Measurements from ENCODE around the gene ASAP2. TPM values are rescaled to one million over a fixed set of nuclear protein-coding genes. Genes with fewer than 3 reads are reported as not detected.

The ASAP2 gene
- total and polyA plus RNA-seq, 2 donors (not counting 1 experiment from before 2014, with no cell fraction given) = 0.04 TPM; not detected in 1

- POLR2A ChIA-PET = no interaction called here
- H3K36me3 ChIP-seq (replicated peaks in 1 of 2; ENCODE audit: control extremely low read depth in 1 of 2, control insufficient read depth in 1 of 2, extremely low read depth in 1 of 2, insufficient read depth in 2 of 2, low read length in 1 of 2) = no peaks in the 10 kb centered on the region
- peaks cover 0 to 7% (median 0%) of the 10 kb centered on the region in 4 experiments for H3K27me3 ChIP-seq (replicated peaks in 1 of 4; ENCODE audit: control extremely low read depth in 1 of 4, control insufficient read depth in 3 of 4, insufficient read depth in 4 of 4, low read length in 3 of 4)
- intact Hi-C loops (cut with micrococcal nuclease) = no loop called here
- ATAC-seq (ENCODE audit: low read depth) (no peak), DNase-seq (no peak)
- no peaks in the 10 kb centered on the region for H4K20me1 ChIP-seq (ENCODE audit: control insufficient read depth, insufficient read depth, low read length, poor library complexity, severe bottlenecking)
- H3K4me3 ChIP-seq (ENCODE audit: control extremely low read depth in 1 of 5, extremely low read depth in 1 of 5, insufficient read depth in 1 of 5, low read depth in 2 of 5, low read length in 4 of 5) = no peak overlapping the region
- Mint-ChIP-seq H3K4me1 (peaks cover 2% of the 10 kb centered on the region), H3K4me3 (no peak overlapping the region), H3K27me3 (peaks cover 9% of the 10 kb centered on the region), H3K27ac (no peak overlapping the region), H3K9me3 (ENCODE audit: insufficient read depth) (no peaks in the 10 kb centered on the region)
- no peak overlapping the region for H3K27ac ChIP-seq (ENCODE audit: low read length in 2 of 2)
- no peak for TF ChIP-seq CTCF (IDR thresholded peaks at IDR 0.05)
- no peak for TF ChIP-seq EZH2 (IDR thresholded peaks at IDR 0.05; ENCODE audit: borderline replicate concordance, insufficient read depth, low read depth, low read length, poor library complexity, severe bottlenecking)
- H2AFZ ChIP-seq (ENCODE audit: insufficient read depth, low read depth, low read length, poor library complexity, severe bottlenecking) = no peak overlapping the region
- peaks cover 0 to 3% of the 10 kb centered on the region in 2 donors for H3K4me1 ChIP-seq (ENCODE audit: control insufficient read depth in 2 of 2, insufficient read depth in 2 of 2, low read length in 2 of 2)
- 95% methylated on average over 6 of the region's 9 CpGs for WGBS (ENCODE audit: insufficient coverage)
- no peaks in the 10 kb centered on the region for H3K79me2 ChIP-seq (ENCODE audit: control insufficient read depth, insufficient read depth, low read length)
- H3K9ac ChIP-seq (ENCODE audit: low read length) = no peak overlapping the region
- H3K4me2 ChIP-seq (replicated peaks; ENCODE audit: low read depth, low read length, poor library complexity, severe bottlenecking) = no peak overlapping the region
- H3K9me3 ChIP-seq (ENCODE audit: control extremely low read depth in 1 of 3, control insufficient read depth in 2 of 3, insufficient read depth in 1 of 3, low read length in 2 of 3) = peaks cover 0 to 6% (median 0%) of the 10 kb centered on the region in 3 donors
- CTCF ChIA-PET = no interaction called here
Observed at GRCh38 chr2:9179572-9180201, 26.9 kb upstream of the ASAP2 start.

- peaks cover 0 to 7% (median 0%) of the 10 kb centered on the region in 4 experiments for H3K27me3 ChIP-seq (replicated peaks in 1 of 4; ENCODE audit: control extremely low read depth in 1 of 4, control insufficient read depth in 3 of 4, insufficient read depth in 4 of 4, low read length in 3 of 4)
- no peak overlapping the region for H3K27ac Mint-ChIP-seq
- no peak overlapping the region for H3K4me2 ChIP-seq (replicated peaks; ENCODE audit: low read depth, low read length, poor library complexity, severe bottlenecking)
- no peak overlapping the region for H3K4me3 ChIP-seq (ENCODE audit: control extremely low read depth in 1 of 5, extremely low read depth in 1 of 5, insufficient read depth in 1 of 5, low read depth in 2 of 5, low read length in 4 of 5)
- H3K9me3 ChIP-seq (ENCODE audit: control extremely low read depth in 1 of 3, control insufficient read depth in 2 of 3, insufficient read depth in 1 of 3, low read length in 2 of 3) = peaks cover 0 to 6% (median 0%) of the 10 kb centered on the region in 3 donors
- H3K36me3 ChIP-seq (replicated peaks in 1 of 2; ENCODE audit: control extremely low read depth in 1 of 2, control insufficient read depth in 1 of 2, extremely low read depth in 1 of 2, insufficient read depth in 2 of 2, low read length in 1 of 2) = no peaks in the 10 kb centered on the region
- H3K9me3 Mint-ChIP-seq (ENCODE audit: insufficient read depth) = no peaks in the 10 kb centered on the region
- H3K27me3 Mint-ChIP-seq = peaks cover 5% of the 10 kb centered on the region
- no peaks in the 10 kb centered on the region for H3K79me2 ChIP-seq (ENCODE audit: control insufficient read depth, insufficient read depth, low read length)
- H4K20me1 ChIP-seq (ENCODE audit: control insufficient read depth, insufficient read depth, low read length, poor library complexity, severe bottlenecking) = no peaks in the 10 kb centered on the region
- WGBS (ENCODE audit: insufficient coverage) = 98% methylated on average over 8 of the region's 9 CpGs
- H3K27ac ChIP-seq (ENCODE audit: low read length in 2 of 2) = no peak overlapping the region
- DNase-seq = no peak
- ChIA-PET POLR2A (no interaction called here), CTCF (no interaction called here)
- no peak overlapping the region for H2AFZ ChIP-seq (ENCODE audit: insufficient read depth, low read depth, low read length, poor library complexity, severe bottlenecking)
- H3K4me3 Mint-ChIP-seq = no peak overlapping the region
- no peak for ATAC-seq (ENCODE audit: low read depth)
- intact Hi-C loops (cut with micrococcal nuclease) = no loop called here
- no peaks in the 10 kb centered on the region for H3K4me1 Mint-ChIP-seq
- no peak overlapping the region for H3K9ac ChIP-seq (ENCODE audit: low read length)
- H3K4me1 ChIP-seq (ENCODE audit: control insufficient read depth in 2 of 2, insufficient read depth in 2 of 2, low read length in 2 of 2) = no peaks in the 10 kb centered on the region
- TF ChIP-seq CTCF (IDR thresholded peaks at IDR 0.05) (no peak), EZH2 (IDR thresholded peaks at IDR 0.05; ENCODE audit: borderline replicate concordance, insufficient read depth, low read depth, low read length, poor library complexity, severe bottlenecking) (no peak)
Observed at GRCh38 chr2:9184361-9184760, 22.3 kb upstream of the ASAP2 start.
